Ectodermal cell (in vitro differentiated cells): Measurements from ENCODE around the gene PROM2.

Experiments used
- H3K27ac ChIP-seq: 2 replicates; pipeline ENCODE4 v1.7.0; 2013; ENCODE audit warnings: mild to moderate bottlenecking, low read depth, low read length; ENCODE audit not compliant: insufficient read depth, poor library complexity, severe bottlenecking
- H3K27me3 ChIP-seq: 2 replicates; pipeline ENCODE4 v1.7.0; 2013; ENCODE audit warnings: mild to moderate bottlenecking, low read length; ENCODE audit not compliant: insufficient read depth, control insufficient read depth, poor library complexity, severe bottlenecking
- H3K36me3 ChIP-seq: one replicate; pipeline ENCODE4 v1.7.0; 2013; ENCODE audit warnings: low read length; ENCODE audit not compliant: control insufficient read depth, insufficient read depth
- H3K4me1 ChIP-seq: one replicate; pipeline ENCODE4 v1.7.0; 2013; ENCODE audit warnings: low read length; ENCODE audit not compliant: control insufficient read depth, insufficient read depth
- H3K4me3 ChIP-seq: 2 replicates; pipeline ENCODE4 v1.7.0; 2013; ENCODE audit warnings: low read depth, low read length, control low read depth; ENCODE audit not compliant: insufficient read depth
- H3K9me3 ChIP-seq: 2 replicates; pipeline ENCODE4 v1.7.0; 2013; ENCODE audit warnings: mild to moderate bottlenecking, low read length, moderate library complexity; ENCODE audit not compliant: control insufficient read depth
- WGBS, 2 experiments: methylation state at CpG; one replicate each; pipeline ENCODE4 v1.1.7; 2013; ENCODE audit warnings: missing lambda C conversion rate in 2 of 2; 5-methylcytosine and 5-hydroxymethylcytosine counted together

PROM2 gene

GRCh38 chr2:95275601-95276243, 1.5 kb downstream of the PROM2 start:
- no peaks in the 10 kb centered on the region for H3K9me3 ChIP-seq
- no peaks in the 10 kb centered on the region for H3K4me1 ChIP-seq
- no peaks in the 10 kb centered on the region for H3K27me3 ChIP-seq
- H3K36me3 ChIP-seq = no peaks in the 10 kb centered on the region
- WGBS, 2 experiments = 93 to 95% methylated on average over 28 of the region's 28 CpGs
- no peak overlapping the region for H3K27ac ChIP-seq
- no peak overlapping the region for H3K4me3 ChIP-seq

DNA sequence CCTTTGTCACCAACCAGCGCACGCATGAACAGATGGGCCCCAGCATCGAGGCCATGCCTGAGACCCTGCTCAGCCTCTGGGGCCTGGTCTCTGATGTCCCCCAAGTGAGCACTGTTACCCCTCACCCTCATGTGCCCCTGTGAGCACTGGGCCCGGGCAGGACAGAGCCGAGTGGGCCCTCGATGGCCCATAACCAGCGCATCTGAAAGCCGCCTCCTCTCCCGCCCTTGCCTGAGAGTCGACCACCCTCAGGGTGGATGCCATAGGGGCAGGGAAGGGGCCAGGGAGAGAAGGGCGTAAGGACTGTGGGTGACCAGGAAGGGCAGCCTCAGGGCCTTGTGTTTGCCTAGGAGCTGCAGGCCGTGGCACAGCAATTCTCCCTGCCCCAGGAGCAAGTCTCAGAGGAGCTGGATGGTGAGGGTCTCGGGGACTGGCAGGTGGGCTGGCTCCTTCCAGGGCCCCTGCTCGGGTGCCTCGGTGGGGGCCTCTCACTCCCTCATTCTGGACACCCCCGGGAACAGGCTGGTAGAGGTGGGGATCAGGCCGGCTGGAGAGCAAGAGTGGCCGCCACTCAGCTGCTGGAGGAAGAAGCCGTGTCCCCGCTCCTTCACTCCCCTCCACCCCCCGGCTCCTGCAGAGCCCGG, 2.1 kb downstream of the PROM2 start:
- H3K4me3 ChIP-seq = no peak overlapping the region
- no peaks in the 10 kb centered on the region for H3K4me1 ChIP-seq
- no peak overlapping the region for H3K27ac ChIP-seq
- no peaks in the 10 kb centered on the region for H3K9me3 ChIP-seq
- 92 to 95% methylated on average over 22 of the region's 22 CpGs for WGBS, 2 experiments
- H3K36me3 ChIP-seq = no peaks in the 10 kb centered on the region
- no peaks in the 10 kb centered on the region for H3K27me3 ChIP-seq

- Histone ChIP-seq H3K4me1 (no peaks in the 10 kb centered on the region), H3K9me3 (no peaks in the 10 kb centered on the region), H3K27me3 (no peaks in the 10 kb centered on the region), H3K4me3 (no peak overlapping the region), H3K27ac (no peak overlapping the region), H3K36me3 (no peaks in the 10 kb centered on the region)
- WGBS, 2 experiments = 92 to 94% methylated on average over 9 of the region's 9 CpGs
Measured at GRCh38 chr2:95276888-95277245, 2.6 kb downstream of the PROM2 start.

- Histone ChIP-seq H3K9me3 (no peaks in the 10 kb centered on the region), H3K4me3 (no peak overlapping the region), H3K36me3 (no peaks in the 10 kb centered on the region), H3K27me3 (no peaks in the 10 kb centered on the region), H3K4me1 (no peaks in the 10 kb centered on the region), H3K27ac (no peak overlapping the region)
- 84% methylated on average over 11 of the region's 11 CpGs for WGBS, 2 experiments
Measured at GRCh38 chr2:95277246-95277906, 3.1 kb downstream of the PROM2 start.

DNA sequence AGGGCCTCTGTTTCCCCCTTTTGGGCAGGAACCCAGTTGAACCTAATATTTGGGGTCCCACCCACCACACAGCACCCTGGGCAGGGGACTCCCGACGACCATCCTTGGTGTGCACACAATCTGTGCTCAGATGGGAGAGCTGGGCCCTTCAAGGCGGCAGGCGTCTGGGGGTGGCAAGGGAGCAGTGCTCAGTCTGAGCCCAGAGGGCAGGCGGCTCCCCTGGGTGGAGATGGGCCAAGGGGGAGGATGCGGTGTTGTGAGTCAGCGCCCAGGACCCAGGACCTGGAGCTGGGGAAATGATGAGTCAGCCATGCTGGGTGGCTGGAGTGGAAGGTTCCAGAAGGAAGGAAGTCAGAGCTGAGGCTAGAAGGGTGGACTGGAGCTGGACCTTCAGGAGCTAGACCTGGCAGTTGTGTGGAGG, 3.8 kb downstream of the PROM2 start:
- Histone ChIP-seq H3K4me3 (no peak overlapping the region), H3K4me1 (no peaks in the 10 kb centered on the region), H3K27me3 (no peaks in the 10 kb centered on the region), H3K9me3 (no peaks in the 10 kb centered on the region), H3K27ac (no peak overlapping the region), H3K36me3 (no peaks in the 10 kb centered on the region)
- WGBS, 2 experiments = 93 to 96% methylated on average over 7 of the region's 7 CpGs

GRCh38 chr2:95278637-95279225, 4.5 kb downstream of the PROM2 start:
- 92 to 93% methylated on average over 12 of the region's 12 CpGs for WGBS, 2 experiments
- H3K27me3 ChIP-seq = no peaks in the 10 kb centered on the region
- H3K27ac ChIP-seq = no peak overlapping the region

DNA sequence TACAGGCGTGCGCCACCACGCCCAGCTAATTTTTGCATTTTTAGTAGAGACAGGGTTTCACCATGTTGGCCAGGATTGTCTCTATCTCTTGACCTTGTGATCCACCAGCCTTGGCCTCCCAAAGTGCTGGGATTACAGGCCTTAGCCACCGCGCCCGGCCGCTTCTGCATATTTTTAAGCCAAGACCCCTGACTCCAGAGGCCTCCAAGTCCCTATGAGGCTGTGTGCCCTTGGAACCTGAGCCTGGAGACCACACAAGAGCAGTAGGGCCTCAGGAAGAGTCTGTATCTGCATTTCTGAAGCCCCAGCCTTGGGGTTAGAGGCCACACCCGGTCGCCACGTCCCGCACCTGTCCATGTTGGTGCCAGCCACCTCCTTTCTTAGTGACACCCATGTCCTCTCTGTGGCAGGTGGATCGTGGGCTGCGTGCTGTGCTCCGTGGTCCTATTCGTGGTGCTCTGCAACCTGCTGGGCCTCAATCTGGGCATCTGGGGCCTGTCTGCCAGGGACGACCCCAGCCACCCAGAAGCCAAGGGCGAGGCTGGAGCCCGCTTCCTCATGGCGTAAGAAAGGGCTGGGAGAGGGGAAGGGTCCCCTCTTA, 5.3 kb downstream of the PROM2 start:
- no peak overlapping the region for H3K27ac ChIP-seq
- no peaks in the 10 kb centered on the region for H3K9me3 ChIP-seq
- no peaks in the 10 kb centered on the region for H3K4me1 ChIP-seq
- 95 to 96% methylated on average over 19 of the region's 19 CpGs for WGBS, 2 experiments
- H3K36me3 ChIP-seq = no peaks in the 10 kb centered on the region
- H3K4me3 ChIP-seq = no peak overlapping the region
- H3K27me3 ChIP-seq = no peaks in the 10 kb centered on the region

More at GRCh38 chr2:95278637-95279225, 4.5 kb downstream of the PROM2 start:
- Histone ChIP-seq H3K9me3 (no peaks in the 10 kb centered on the region), H3K36me3 (no peaks in the 10 kb centered on the region), H3K4me1 (no peaks in the 10 kb centered on the region), H3K4me3 (no peak overlapping the region)

DNA sequence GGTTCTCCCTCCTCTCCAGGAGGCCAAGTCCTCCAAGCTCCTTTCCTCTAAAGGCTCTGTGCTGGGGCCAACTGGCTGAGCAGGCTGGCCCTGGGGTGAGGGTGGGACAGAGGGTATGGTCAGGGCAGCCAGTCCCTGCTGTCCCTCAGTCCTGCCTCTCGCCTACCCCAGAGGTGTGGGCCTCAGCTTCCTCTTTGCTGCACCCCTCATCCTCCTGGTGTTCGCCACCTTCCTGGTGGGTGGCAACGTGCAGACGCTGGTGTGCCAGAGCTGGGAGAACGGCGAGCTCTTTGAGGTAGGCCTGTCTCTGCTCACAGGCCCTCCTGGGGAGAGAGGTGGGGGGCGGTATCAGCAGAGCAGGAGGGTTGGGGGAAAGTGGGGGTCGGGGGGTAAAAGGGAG, 6.8 kb downstream of the PROM2 start:
- Histone ChIP-seq H3K4me3 (no peak overlapping the region), H3K27ac (no peak overlapping the region), H3K4me1 (no peaks in the 10 kb centered on the region), H3K27me3 (no peaks in the 10 kb centered on the region), H3K36me3 (no peaks in the 10 kb centered on the region), H3K9me3 (no peaks in the 10 kb centered on the region)
- WGBS, 2 experiments = 92 to 95% methylated on average over 8 of the region's 8 CpGs

DNA sequence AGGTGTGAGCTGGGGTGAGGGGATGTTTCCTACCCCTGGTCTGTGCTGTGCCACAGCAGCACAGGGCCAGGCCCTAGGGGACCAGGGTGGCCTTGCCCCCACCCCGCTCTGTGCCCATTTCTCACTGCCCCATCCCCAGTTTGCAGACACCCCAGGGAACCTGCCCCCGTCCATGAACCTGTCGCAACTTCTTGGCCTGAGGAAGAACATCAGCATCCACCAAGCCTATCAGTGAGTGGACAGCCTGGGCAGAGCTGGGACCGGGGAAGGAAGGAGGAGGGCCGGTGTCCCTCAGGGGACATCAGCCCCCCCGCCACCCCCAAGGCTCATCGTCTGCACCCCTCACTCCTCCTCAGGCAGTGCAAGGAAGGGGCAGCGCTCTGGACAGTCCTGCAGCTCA, 7.5 kb downstream of the PROM2 start:
- Histone ChIP-seq H3K27ac (no peak overlapping the region), H3K4me3 (no peak overlapping the region), H3K36me3 (no peaks in the 10 kb centered on the region), H3K27me3 (no peaks in the 10 kb centered on the region), H3K9me3 (no peaks in the 10 kb centered on the region), H3K4me1 (no peaks in the 10 kb centered on the region)
- 91 to 92% methylated on average over 8 of the region's 8 CpGs for WGBS, 2 experiments

DNA sequence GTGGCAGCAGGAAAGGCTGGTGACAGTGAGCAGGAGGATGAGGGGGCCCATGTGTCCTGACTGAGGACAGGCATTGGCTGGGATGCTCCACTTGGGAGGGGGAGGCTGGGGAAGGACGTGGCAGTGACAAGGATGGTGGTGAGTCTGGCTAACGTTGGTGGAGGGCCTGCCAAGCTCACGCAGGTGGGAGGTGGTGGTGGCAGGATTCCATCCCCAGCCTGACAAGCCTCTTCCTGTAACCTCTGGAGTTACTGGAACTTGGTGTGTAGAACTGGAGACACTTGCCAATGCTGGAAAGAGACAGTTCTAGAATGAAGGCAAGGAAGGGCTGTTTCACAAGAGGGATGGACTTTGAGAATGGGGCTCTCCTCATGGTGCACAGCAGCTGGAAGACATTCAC, 8.2 kb downstream of the PROM2 start:
- Histone ChIP-seq H3K4me3 (no peak overlapping the region), H3K27ac (no peak overlapping the region), H3K36me3 (no peaks in the 10 kb centered on the region), H3K27me3 (no peaks in the 10 kb centered on the region), H3K4me1 (no peaks in the 10 kb centered on the region), H3K9me3 (no peaks in the 10 kb centered on the region)
- 71 to 81% methylated on average over 3 of the region's 3 CpGs for WGBS, 2 experiments
